ENCODE data around the gene CPT1B.
"Not testable (repeated sequence)": the region's sequence is repeated elsewhere in the genome, so short reads cannot be mapped to it uniquely, and the experiment has no call there.

CPT1B gene

DNA sequence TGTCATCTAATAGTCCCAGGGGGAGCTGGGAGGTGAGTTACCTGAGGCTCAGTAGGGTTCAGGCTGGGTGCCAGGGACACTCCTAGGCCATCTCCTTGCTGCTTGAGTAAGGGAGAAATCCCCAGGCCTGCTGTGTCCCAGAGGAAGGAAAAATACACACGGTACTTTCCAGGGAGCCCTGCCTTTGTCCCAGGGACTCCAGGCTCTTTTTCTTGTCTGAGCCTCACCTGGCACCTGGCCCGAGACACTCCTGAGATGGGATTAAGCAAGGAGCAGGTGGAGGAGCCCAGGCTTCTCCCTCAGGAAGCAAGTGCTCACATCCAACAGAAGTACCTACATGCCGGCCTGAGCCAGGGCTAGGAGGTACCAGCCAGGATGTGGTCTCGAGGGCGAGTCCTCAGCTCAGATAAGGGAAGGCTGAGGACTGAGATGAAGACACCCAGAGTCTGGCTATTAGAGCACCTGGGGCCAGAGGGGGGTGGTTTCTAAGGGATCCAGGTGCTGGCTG, 33.4 kb downstream of the CPT1B start:
- TF ChIP-seq, protein P1, sequence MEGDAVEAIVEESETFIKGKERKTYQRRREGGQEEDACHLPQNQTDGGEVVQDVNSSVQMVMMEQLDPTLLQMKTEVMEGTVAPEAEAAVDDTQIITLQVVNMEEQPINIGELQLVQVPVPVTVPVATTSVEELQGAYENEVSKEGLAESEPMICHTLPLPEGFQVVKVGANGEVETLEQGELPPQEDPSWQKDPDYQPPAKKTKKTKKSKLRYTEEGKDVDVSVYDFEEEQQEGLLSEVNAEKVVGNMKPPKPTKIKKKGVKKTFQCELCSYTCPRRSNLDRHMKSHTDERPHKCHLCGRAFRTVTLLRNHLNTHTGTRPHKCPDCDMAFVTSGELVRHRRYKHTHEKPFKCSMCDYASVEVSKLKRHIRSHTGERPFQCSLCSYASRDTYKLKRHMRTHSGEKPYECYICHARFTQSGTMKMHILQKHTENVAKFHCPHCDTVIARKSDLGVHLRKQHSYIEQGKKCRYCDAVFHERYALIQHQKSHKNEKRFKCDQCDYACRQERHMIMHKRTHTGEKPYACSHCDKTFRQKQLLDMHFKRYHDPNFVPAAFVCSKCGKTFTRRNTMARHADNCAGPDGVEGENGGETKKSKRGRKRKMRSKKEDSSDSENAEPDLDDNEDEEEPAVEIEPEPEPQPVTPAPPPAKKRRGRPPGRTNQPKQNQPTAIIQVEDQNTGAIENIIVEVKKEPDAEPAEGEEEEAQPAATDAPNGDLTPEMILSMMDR (IDR thresholded peaks at IDR 0.05; ENCODE audit: low read length, missing control alignments): no peak
- no peak for DNase-seq (ENCODE audit: low read depth)
- no peak overlapping the region for H3K4me3 ChIP-seq (replicated peaks; ENCODE audit: low read depth, low read length)

DNA sequence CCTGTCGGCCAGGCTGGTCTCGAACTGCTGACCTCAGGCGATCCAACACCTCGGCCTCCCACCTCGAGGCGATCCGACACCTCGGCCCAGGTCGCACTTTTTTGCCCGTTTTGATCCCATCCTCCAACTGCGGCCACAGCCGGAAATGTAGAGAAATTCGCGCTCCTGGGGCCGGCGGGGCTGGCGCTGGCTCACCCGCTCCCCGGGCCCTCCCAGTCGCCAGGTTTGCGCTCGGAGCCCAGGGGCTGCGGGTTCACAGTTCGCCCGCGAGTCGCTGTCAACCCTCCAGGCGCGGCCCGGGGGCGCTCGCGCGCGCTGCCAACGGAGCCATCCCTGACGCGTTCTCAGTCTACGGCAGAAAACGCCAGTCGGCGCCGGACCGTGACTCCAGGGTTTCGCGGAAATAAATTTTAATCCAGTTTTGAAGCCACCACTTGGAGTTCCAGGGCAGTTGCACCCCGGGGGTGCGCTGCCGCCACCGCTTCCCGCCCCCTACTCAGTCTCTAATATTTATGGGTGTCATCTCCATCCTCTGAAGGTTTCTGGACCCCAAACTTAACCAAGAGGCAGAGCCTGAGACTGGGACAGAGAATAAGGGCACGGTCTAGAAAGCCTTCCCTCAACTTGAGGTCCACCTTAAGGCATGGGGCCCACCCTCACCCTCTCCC, 34.0 kb downstream of the CPT1B start:
- peak; percentile 65 for DNase-seq (ENCODE audit: low read depth)
- peak overlapping the region; percentile 22 for H3K4me3 ChIP-seq (replicated peaks; ENCODE audit: low read depth, low read length)

GRCh38 chr22:50542416-50542927, 35.8 kb downstream of the CPT1B start:
- no peak overlapping the region for H3K4me3 ChIP-seq (replicated peaks; ENCODE audit: low read depth, low read length)
- no peak for DNase-seq (ENCODE audit: low read depth)
- TF ChIP-seq, protein P1 (IDR thresholded peaks at IDR 0.05; ENCODE audit: low read length, missing control alignments): no peak

More for the DNA sequence above, 34.0 kb downstream of the CPT1B start:
- TF ChIP-seq, protein P1 (IDR thresholded peaks at IDR 0.05; ENCODE audit: low read length, missing control alignments): peak; percentile 51

- DNase-seq (ENCODE audit: low read depth): peak; percentile 87
- not testable (repeated sequence) for H3K4me3 ChIP-seq (replicated peaks; ENCODE audit: low read depth, low read length)
Measured at GRCh38 chr22:50541667-50542026, 36.6 kb downstream of the CPT1B start.

DNA sequence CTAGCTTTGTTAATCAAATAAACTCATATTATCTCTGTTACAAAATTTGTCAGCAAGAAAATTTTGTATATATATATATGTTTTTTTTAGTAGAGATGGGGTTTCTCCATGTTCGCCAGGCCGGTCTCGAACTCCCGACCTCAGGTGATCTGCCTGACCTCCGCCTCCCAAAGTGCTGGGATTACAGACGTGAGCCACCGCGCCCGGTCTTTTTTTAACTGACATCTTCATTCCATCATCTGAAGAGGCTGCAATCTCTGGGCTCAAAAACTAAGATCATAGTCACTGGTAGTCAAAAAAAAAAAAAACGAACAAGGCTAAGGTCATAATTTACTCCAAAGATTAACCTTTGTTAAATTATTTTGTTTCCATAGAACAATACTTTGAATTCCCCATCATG, 37.8 kb downstream of the CPT1B start:
- H3K4me3 ChIP-seq (replicated peaks; ENCODE audit: low read depth, low read length): no peak overlapping the region
- TF ChIP-seq, protein P1 (IDR thresholded peaks at IDR 0.05; ENCODE audit: low read length, missing control alignments): no peak
- DNase-seq (ENCODE audit: low read depth): no peak

DNA sequence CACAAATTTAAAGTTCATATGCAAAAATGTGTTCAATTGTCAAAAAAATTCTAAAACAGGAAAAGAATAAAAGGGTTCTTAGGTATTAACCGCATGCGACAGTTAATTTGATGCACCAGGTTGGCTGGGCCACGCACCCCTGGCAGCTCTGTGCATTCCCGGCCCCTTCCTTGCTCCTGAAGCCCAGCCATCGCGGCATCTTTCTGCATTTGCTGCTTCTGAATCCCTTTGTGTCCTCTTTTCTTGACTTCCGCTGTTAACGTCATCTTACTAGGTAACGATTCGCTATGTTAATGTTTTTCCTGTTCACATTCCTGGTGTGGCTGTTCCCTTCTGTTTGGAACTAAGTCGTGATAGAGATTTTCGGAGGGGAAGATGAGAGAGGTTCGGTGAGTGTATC, 40.5 kb downstream of the CPT1B start:
- TF ChIP-seq, protein P1 (IDR thresholded peaks at IDR 0.05; ENCODE audit: low read length, missing control alignments): no peak
- no peak overlapping the region for H3K4me3 ChIP-seq (replicated peaks; ENCODE audit: low read depth, low read length)
- DNase-seq (ENCODE audit: low read depth): no peak

DNA sequence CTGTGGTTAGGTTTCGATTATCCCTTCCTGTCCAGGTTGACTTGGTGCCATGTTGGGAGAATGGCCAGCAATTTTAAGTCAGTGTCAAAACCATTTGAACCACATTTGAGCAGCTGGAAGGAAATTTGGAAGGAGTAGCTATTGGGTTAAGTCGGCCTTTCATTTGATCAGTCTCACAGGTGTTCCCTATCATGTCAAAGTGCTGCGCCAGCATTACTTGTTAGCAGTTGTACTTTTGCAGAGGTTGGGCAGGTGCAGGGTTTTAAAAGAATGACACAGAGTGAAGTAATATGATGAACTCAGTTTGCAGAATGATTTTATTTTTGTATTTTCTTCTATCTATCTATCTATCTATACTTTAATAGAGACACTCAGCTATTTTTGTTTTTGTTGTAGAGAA, 42.0 kb downstream of the CPT1B start:
- H3K4me3 ChIP-seq (replicated peaks; ENCODE audit: low read depth, low read length): no peak overlapping the region
- TF ChIP-seq, protein P1 (IDR thresholded peaks at IDR 0.05; ENCODE audit: low read length, missing control alignments): no peak
- no peak for DNase-seq (ENCODE audit: low read depth)

Measured in fibroblast of pulmonary artery (primary cell).